ENCODE data around the gene GPR137B.

GRCh38 chr1:236164273-236164672 is 21.9 kb downstream of the GPR137B start:
- TF ChIP-seq POLR2A (IDR thresholded peaks at IDR 0.05; ENCODE audit: low read depth, low read length): no peak
- TF ChIP-seq TAF1 (IDR thresholded peaks at IDR 0.05; ENCODE audit: borderline replicate concordance, low read depth, low read length): no peak
- TF ChIP-seq POLR2AphosphoS5 (IDR thresholded peaks at IDR 0.05; ENCODE audit: low read depth, low read length): no peak
